Myocyte (in vitro differentiated cells): Measurements from ENCODE around the gene MAP2K5. TPM values are rescaled to one million over a fixed set of nuclear protein-coding genes. Genes with fewer than 3 reads are reported as not detected.

ENCODE experiments used
- total RNA-seq: library from RNA; depleted of rRNA; stranded (reverse); fragments of >200 nt; gene quantifications from 2 replicates; pipeline ENCODE4 v1.2.3, GENCODE V29; 2014

MAP2K5 gene
- total RNA-seq, 1 donor from 2014 or later = 8.9 TPM

Other genes starting within 250 kb of the MAP2K5 start
- gene C15orf61, start 21.6 kb upstream of the MAP2K5 start, total RNA-seq = 4.6 and 9.8 TPM in 2 replicates